Breast epithelium (tissue), 4 donors: ENCODE measurements around the gene AFG3L2. TPM values are rescaled to one million over a fixed set of nuclear protein-coding genes. Genes with fewer than 3 reads are reported as not detected.

Experiments used
- DNase-seq, 2 donors: peaks; one replicate each; pipeline ENCODE4 v3.0.0-alpha.2; 2019; ENCODE audit warnings: low spot score in 2 of 2
- H3K27ac ChIP-seq, 2 donors: fragments of 200-600 bp; sonication (generic) in 1 of 2; one replicate each; pipeline ENCODE4 v1.5.1; 2016 to 2019; ENCODE audit warnings: mild to moderate bottlenecking in 1 of 2
- H3K27me3 ChIP-seq, 2 donors: fragments of 200-600 bp; sonication (generic) in 1 of 2; one replicate each; pipeline versions ENCODE4 v1.5.1 to v1.6.0; 2017 to 2019; ENCODE audit warnings: control low read depth in 1 of 2, mild to moderate bottlenecking in 1 of 2
- H3K36me3 ChIP-seq: fragments of 200-600 bp; one replicate; pipeline ENCODE4 v1.5.1; 2019
- H3K4me1 ChIP-seq, 2 donors: fragments of 200-600 bp; sonication (generic); one replicate each; pipeline ENCODE4 v1.5.1; 2016 to 2019; ENCODE audit warnings: control low read depth in 1 of 2
- H3K4me3 ChIP-seq, 3 donors: fragments of 200-600 bp; sonication (generic); 1 replicate in 2 of 3; 2 replicates in 1 of 3; pipeline ENCODE4 v1.5.1; 2016 to 2019; ENCODE audit warnings: mild to moderate bottlenecking in 3 of 3, moderate library complexity in 2 of 3
- H3K9me3 ChIP-seq, 2 donors: fragments of 200-600 bp; sonication (generic) in 1 of 2; one replicate each; pipeline ENCODE4 v1.5.1; 2016 to 2019; ENCODE audit warnings: control low read depth in 1 of 2
- POLR2A ChIP-seq: fragments of 450-650 bp; IDR thresholded peaks from one replicate; pipeline ENCODE4 v1.6.1; 2016; ENCODE audit warnings: antibody characterized with exemption, mild to moderate bottlenecking, moderate library complexity
- POLR2AphosphoS5 ChIP-seq, 3 donors: sonication (generic); formaldehyde crosslinking; IDR thresholded peaks; one replicate each; pipeline ENCODE4 v1.6.1; 2017; ENCODE audit warnings: antibody characterized with exemption in 3 of 3
- intact Hi-C: fragments of 100-400 bp; cut with DNase I; formaldehyde crosslinking; loops from one replicate; pipeline ENCODE4 v1.15.1; 2023; ENCODE audit warnings: low total_unique reads
- total RNA-seq, 3 donors: library from RNA; depleted of rRNA; stranded (reverse); fragments of >200 nt; gene quantifications; one replicate each; pipeline ENCODE4 v1.1.0, GENCODE V29; 2016
- TF ChIP-seq, protein P1 (sequence below), 3 donors: fragments of 450-650 bp; IDR thresholded peaks; one replicate each; pipeline ENCODE4 v1.5.1; 2016 to 2017; ENCODE audit warnings: antibody characterized with exemption in 3 of 3, mild to moderate bottlenecking in 3 of 3, moderate library complexity in 3 of 3

The AFG3L2 gene
- total RNA-seq, 3 donors from 2014 or later = 37.0 to 43.5 (median 42.7) TPM

DNA sequence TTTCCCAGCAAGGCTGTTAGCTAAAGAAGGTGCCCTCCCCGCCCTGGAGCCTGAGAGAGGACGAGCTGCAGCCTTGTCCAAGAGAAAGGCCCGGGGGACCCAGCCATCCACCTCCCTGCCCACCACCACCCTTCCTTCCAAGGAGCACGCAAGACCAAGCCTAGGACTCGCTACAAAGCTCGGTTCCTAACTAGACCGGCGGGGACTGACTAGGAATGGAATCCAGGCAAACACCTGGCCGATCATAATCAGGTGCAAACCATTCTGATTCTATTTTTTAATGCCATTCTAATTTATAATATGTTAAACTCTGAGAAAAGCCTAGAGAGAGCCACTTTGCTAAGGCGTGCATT, 88.6 kb downstream of the AFG3L2 start:
- intact Hi-C loops = no loop called here
- H3K4me1 ChIP-seq = peaks cover 0 to 5% of the 10 kb centered on the region in 2 donors
- TF ChIP-seq POLR2AphosphoS5 (IDR thresholded peaks at IDR 0.05) (no peak), POLR2A (no peak)
- TF ChIP-seq, protein P1, sequence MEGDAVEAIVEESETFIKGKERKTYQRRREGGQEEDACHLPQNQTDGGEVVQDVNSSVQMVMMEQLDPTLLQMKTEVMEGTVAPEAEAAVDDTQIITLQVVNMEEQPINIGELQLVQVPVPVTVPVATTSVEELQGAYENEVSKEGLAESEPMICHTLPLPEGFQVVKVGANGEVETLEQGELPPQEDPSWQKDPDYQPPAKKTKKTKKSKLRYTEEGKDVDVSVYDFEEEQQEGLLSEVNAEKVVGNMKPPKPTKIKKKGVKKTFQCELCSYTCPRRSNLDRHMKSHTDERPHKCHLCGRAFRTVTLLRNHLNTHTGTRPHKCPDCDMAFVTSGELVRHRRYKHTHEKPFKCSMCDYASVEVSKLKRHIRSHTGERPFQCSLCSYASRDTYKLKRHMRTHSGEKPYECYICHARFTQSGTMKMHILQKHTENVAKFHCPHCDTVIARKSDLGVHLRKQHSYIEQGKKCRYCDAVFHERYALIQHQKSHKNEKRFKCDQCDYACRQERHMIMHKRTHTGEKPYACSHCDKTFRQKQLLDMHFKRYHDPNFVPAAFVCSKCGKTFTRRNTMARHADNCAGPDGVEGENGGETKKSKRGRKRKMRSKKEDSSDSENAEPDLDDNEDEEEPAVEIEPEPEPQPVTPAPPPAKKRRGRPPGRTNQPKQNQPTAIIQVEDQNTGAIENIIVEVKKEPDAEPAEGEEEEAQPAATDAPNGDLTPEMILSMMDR (IDR thresholded peaks at IDR 0.05) = no peak

DNA sequence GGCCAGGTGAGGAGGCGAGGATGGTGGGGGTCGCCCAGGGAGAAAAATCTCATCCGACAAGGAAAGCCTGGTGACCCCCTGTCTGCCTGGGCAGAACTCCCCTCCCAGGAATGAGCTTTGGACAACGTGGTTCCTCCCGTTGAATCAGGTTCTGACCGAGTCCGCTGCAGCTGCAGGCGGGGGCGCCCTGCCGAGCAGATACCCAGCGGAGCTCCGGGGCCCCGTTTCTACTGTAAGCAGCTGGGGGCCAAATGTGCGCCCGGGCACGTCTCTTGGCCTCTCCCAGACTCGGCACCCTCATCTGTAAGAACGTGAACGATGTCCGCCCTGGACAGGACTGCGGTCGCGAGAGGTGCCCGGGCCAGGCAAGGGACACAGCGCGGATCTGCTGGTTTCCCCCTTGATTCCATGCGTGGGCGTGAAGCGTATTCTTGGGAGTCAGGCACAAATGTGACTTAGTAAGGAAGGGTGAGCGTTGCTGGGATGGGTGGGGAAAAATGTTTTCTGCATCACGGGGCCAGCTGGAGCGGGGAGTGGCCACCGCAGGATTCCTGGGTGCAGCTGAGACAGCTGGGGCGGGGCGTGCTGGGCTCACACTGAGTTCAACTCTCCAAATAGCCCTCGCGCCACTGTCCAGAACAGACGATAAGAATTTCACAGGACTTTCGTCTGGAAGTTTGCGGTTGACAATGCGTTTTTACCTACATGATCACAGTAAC, 89.2 kb downstream of the AFG3L2 start:
- DNase-seq = peak; percentile 71 to 90
- Histone ChIP-seq H3K36me3 (no peaks in the 10 kb centered on the region), H3K27me3 (no peaks in the 10 kb centered on the region), H3K9me3 (no peaks in the 10 kb centered on the region), H3K4me3 (peak overlapping the region; percentile 40 to 67 (median 52)), H3K27ac (peak overlapping the region; percentile 79 to 81), H3K4me1 (peaks cover 0 to 5% of the 10 kb centered on the region in 2 donors)
- intact Hi-C loops = no loop called here
- TF ChIP-seq, protein P1 (IDR thresholded peaks at IDR 0.05) = no peak
- TF ChIP-seq POLR2AphosphoS5 (IDR thresholded peaks at IDR 0.05) = peak; percentile 29 to 69 (median 47)
- TF ChIP-seq POLR2A = peak; percentile 19

More for the DNA sequence above, 88.6 kb downstream of the AFG3L2 start:
- DNase-seq = no peak
- Histone ChIP-seq H3K4me3 (peak overlapping the region; percentile 40 to 67 (median 52)), H3K36me3 (no peaks in the 10 kb centered on the region), H3K27ac (peak overlapping the region; percentile 65 to 79), H3K27me3 (no peaks in the 10 kb centered on the region), H3K9me3 (no peaks in the 10 kb centered on the region)

DNA sequence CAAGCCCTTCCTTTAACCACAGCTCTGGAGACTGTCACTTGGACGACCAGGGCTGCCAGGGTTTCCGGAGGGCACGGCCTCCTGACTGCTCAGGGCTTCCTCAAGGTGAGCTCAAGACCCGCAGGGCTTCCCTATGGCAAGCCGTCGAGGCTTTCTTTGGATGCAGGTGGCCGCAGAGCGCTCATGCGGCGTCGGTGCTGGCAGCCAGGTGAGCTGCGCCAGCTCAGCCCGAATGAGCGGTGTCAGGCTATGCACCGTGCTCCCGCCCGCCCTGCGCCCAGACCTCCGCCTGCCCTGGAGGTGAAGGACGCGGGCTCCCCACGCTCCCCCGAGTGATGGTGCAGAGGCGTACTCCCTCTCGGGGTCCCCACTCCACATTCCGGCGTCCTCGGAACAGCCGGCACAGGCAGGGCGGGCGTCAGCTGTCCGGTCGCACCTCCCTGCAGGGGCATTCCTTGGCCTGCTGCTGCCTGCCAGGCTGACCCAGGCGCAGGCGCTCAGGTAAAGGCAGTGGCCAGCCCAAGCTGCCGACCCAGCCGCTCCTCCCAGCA, 89.8 kb downstream of the AFG3L2 start:
- Histone ChIP-seq H3K36me3 (no peaks in the 10 kb centered on the region), H3K4me1 (peaks cover 0 to 5% of the 10 kb centered on the region in 2 donors), H3K27ac (peak overlapping the region; percentile 79 to 81), H3K4me3 (peak overlapping the region; percentile 40 to 67 (median 52)), H3K27me3 (no peaks in the 10 kb centered on the region), H3K9me3 (no peaks in the 10 kb centered on the region)
- TF ChIP-seq POLR2A (no peak), POLR2AphosphoS5 (IDR thresholded peaks at IDR 0.05) (no peak)
- TF ChIP-seq, protein P1 (IDR thresholded peaks at IDR 0.05) = no peak
- peak in 1 of 2 donors; percentile 49 for DNase-seq
- intact Hi-C loops = no loop called here

DNA sequence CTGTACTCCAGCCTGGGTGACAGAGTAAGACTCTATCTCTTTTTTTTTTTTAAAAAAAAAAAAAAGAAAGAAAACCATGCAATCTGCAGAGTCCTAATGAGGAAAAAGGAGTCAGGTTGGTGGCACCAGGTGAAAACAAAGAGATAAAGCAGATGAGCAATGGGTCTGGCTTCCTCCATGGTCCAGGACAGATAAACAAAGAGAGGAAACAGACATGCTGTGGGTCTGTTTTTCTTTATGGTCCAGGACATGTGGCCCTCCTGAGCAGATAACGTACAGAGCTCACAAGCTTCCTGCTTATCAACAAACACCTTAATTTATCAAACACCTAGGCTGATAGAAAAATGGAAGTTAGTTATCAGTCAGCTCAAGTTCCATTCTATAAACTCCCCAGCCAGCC, 93.4 kb downstream of the AFG3L2 start:
- Histone ChIP-seq H3K27ac (no peak overlapping the region), H3K36me3 (no peaks in the 10 kb centered on the region), H3K4me1 (peaks cover 0 to 4% of the 10 kb centered on the region in 2 donors), H3K9me3 (no peaks in the 10 kb centered on the region), H3K27me3 (no peaks in the 10 kb centered on the region), H3K4me3 (no peak overlapping the region)
- intact Hi-C loops = no loop called here
- no peak for TF ChIP-seq POLR2AphosphoS5 (IDR thresholded peaks at IDR 0.05)
- TF ChIP-seq, protein P1 (IDR thresholded peaks at IDR 0.05) = no peak
- TF ChIP-seq POLR2A = no peak
- DNase-seq = no peak

DNA sequence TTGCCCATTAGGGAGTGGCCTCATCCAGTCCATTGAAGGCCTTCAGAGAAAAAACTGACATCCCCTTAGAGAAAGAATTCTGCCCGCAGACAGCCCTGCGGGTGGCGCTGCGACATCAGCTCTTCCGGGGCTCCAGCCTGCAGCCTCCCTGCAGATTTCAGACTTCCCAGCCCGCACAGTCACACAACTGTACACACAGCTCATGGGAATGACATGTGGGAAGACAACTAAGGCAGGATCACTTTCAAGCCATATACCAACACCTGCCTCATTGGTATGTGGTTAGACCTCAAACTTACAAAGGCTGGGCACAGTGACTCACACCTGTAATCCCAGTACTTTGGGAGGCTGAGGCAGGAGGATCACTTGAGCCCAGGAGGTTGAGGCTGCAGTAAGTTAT, 93.8 kb downstream of the AFG3L2 start:
- TF ChIP-seq, protein P1 (IDR thresholded peaks at IDR 0.05) = no peak
- TF ChIP-seq POLR2AphosphoS5 (IDR thresholded peaks at IDR 0.05) (no peak), POLR2A (no peak)
- no peaks in the 10 kb centered on the region for H3K36me3 ChIP-seq
- H3K9me3 ChIP-seq = no peaks in the 10 kb centered on the region
- intact Hi-C loops = no loop called here
- no peak overlapping the region for H3K27ac ChIP-seq
- DNase-seq = no peak
- no peaks in the 10 kb centered on the region for H3K27me3 ChIP-seq
- peaks cover 0 to 4% of the 10 kb centered on the region in 2 donors for H3K4me1 ChIP-seq
- no peak overlapping the region for H3K4me3 ChIP-seq
